GM23338 (cell line): ENCODE results near the gene MIER3. TPM values are rescaled to one million over a fixed set of nuclear protein-coding genes. Genes with fewer than 3 reads are reported as not detected.

Experiments
- ATAC-seq: fragments of 200-7000 bp; cut with Tn5 transposase; 3 replicates; pipeline ENCODE4 v1.9.1; 2020
- DNase-seq: peaks from one replicate; pipeline ENCODE4 v3.0.0-alpha.2; 2015; ENCODE audit warnings: low spot score
- H2AFZ ChIP-seq: fragments of 200-600 bp; sonication (generic); 2 replicates; pipeline ENCODE4 v1.8.0; 2016; ENCODE audit warnings: antibody characterized with exemption, mild to moderate bottlenecking, moderate library complexity
- H3F3A ChIP-seq: fragments of 200-600 bp; sonication (generic); replicated peaks from 2 replicates; pipeline ENCODE4 v1.8.0; 2017; ENCODE audit warnings: antibody characterized with exemption, mixed run types, low read depth
- H3K27ac ChIP-seq: fragments of 200-600 bp; sonication (generic); 2 replicates; pipeline ENCODE4 v1.6.1; 2016; ENCODE audit warnings: low read depth
- H3K27me3 ChIP-seq: fragments of 200-600 bp; sonication (generic); 2 replicates; pipeline ENCODE4 v1.8.0; 2016; ENCODE audit warnings: mild to moderate bottlenecking, mixed run types, moderate library complexity; ENCODE audit not compliant: insufficient read depth
- H3K36me3 ChIP-seq: fragments of 200-600 bp; sonication (generic); 2 replicates; pipeline ENCODE4 v1.8.0; 2016; ENCODE audit warnings: mild to moderate bottlenecking; ENCODE audit not compliant: insufficient read depth
- H3K4me1 ChIP-seq: fragments of 200-600 bp; sonication (generic); 2 replicates; pipeline ENCODE4 v1.8.0; 2016; ENCODE audit warnings: mild to moderate bottlenecking, moderate library complexity; ENCODE audit not compliant: insufficient read depth
- H3K4me2 ChIP-seq: fragments of 200-600 bp; sonication (generic); 2 replicates; pipeline ENCODE4 v1.7.1; 2017; ENCODE audit warnings: mixed run types
- H3K4me3 ChIP-seq: fragments of 200-600 bp; sonication (generic); 2 replicates; pipeline ENCODE4 v1.6.1; 2016; ENCODE audit warnings: mixed run types
- H3K79me2 ChIP-seq: fragments of 200-600 bp; sonication (generic); replicated peaks from 2 replicates; pipeline ENCODE4 v1.8.0; 2017; ENCODE audit warnings: mild to moderate bottlenecking; ENCODE audit not compliant: insufficient read depth
- H3K9me2 ChIP-seq: fragments of 200-600 bp; sonication (generic); 2 replicates; pipeline ENCODE4 v1.8.0; 2017; ENCODE audit not compliant: insufficient read depth
- H4K20me1 ChIP-seq: fragments of 200-600 bp; sonication (generic); replicated peaks from 2 replicates; pipeline ENCODE4 v1.8.0; 2017; ENCODE audit warnings: mild to moderate bottlenecking; ENCODE audit not compliant: insufficient read depth
- H3K27ac Mint-ChIP-seq: 2 replicates; pipeline ENCODE4 v1.8.0; 2020; ENCODE audit warnings: inconsistent platforms, mild to moderate bottlenecking, moderate library complexity, mixed read lengths
- H3K27me3 Mint-ChIP-seq: 3 replicates; pipeline ENCODE4 v1.8.0; 2022; ENCODE audit warnings: low read depth, mild to moderate bottlenecking, moderate library complexity, mixed read lengths, inconsistent platforms; ENCODE audit not compliant: insufficient read depth, poor library complexity
- H3K36me3 Mint-ChIP-seq: 3 replicates; pipeline ENCODE4 v1.8.0; 2021; ENCODE audit warnings: low read depth, mild to moderate bottlenecking, inconsistent platforms, moderate library complexity, mixed read lengths
- H3K4me1 Mint-ChIP-seq: 3 replicates; pipeline ENCODE4 v1.8.0; 2020; ENCODE audit warnings: mild to moderate bottlenecking, inconsistent platforms, mixed read lengths
- H3K4me3 Mint-ChIP-seq: 3 replicates; pipeline ENCODE4 v1.8.0; 2021; ENCODE audit warnings: moderate library complexity, mild to moderate bottlenecking, inconsistent platforms, mixed read lengths
- H3K9me3 Mint-ChIP-seq: 3 replicates; pipeline ENCODE4 v1.8.0; 2020; ENCODE audit warnings: moderate library complexity, mild to moderate bottlenecking, inconsistent platforms, mixed read lengths
- CREB1 ChIP-seq: fragments of 250-450 bp; sonication (Bioruptor Pico); IDR thresholded peaks from 2 replicates; pipeline ENCODE4 v1.5.0; 2020; ENCODE audit warnings: low read depth, mild to moderate bottlenecking, moderate library complexity
- EZH2 ChIP-seq: fragments of 200-600 bp; sonication (generic); IDR thresholded peaks from one replicate; pipeline ENCODE4 v1.8.0; 2017; ENCODE audit warnings: antibody characterized with exemption, mild to moderate bottlenecking, low read depth; ENCODE audit not compliant: unreplicated experiment
- EZH2phosphoT487 ChIP-seq: fragments of 200-600 bp; sonication (generic); IDR thresholded peaks from one replicate; pipeline ENCODE4 v1.8.1; 2018; ENCODE audit warnings: antibody characterized with exemption; ENCODE audit not compliant: unreplicated experiment
- JUNB ChIP-seq: IDR thresholded peaks from one replicate; pipeline ENCODE4 v1.6.1; 2016; ENCODE audit warnings: antibody characterized with exemption; ENCODE audit not compliant: unreplicated experiment
- NANOG ChIP-seq: IDR thresholded peaks from 2 replicates; pipeline ENCODE4 v1.6.1; 2016; ENCODE audit warnings: antibody characterized with exemption, borderline replicate concordance
- POLR2AphosphoS5 ChIP-seq: IDR thresholded peaks from 2 replicates; pipeline ENCODE4 v1.6.1; 2016; ENCODE audit warnings: antibody characterized with exemption, low read depth
- STAT1 ChIP-seq: IDR thresholded peaks from one replicate; pipeline ENCODE4 v1.6.1; 2016; ENCODE audit warnings: antibody characterized with exemption; ENCODE audit not compliant: unreplicated experiment
- ZNF114 ChIP-seq: fragments of 250-450 bp; sonication (Bioruptor Pico); IDR thresholded peaks from 2 replicates; pipeline ENCODE4 v1.5.0; 2020; ENCODE audit warnings: mild to moderate bottlenecking, moderate library complexity
- ZNF331 ChIP-seq: fragments of 250-450 bp; sonication (Bioruptor Pico); IDR thresholded peaks from 2 replicates; pipeline ENCODE4 v1.5.0; 2020; ENCODE audit warnings: low read depth, mild to moderate bottlenecking, moderate library complexity
- polyA plus RNA-seq: library from polyadenylated mRNA; unstranded; fragments of >200 nt; fragmentation: Nextera tagmentation; extraction: Ambion mirVana; gene quantifications from 2 replicates; pipeline ENCODE4 v1.2.1, GENCODE V29; 2016
- total RNA-seq: library from RNA; depleted of rRNA; stranded (reverse); fragments of >200 nt; shearing (Covaris generic); gene quantifications from 2 replicates; pipeline ENCODE4 v1.2.3, GENCODE V29; 2014
- TF ChIP-seq, protein P1 (sequence below), 2 experiments: fragments of 200-600 bp in 1 of 2; sonication (generic) in 1 of 2; conservative IDR thresholded peaks; 2 replicates each; pipeline versions ENCODE4 v1.5.1 to v1.6.1; 2016 to 2017; ENCODE audit warnings: antibody characterized with exemption in 2 of 2, low read depth in 2 of 2, mild to moderate bottlenecking in 2 of 2, moderate library complexity in 1 of 2
- TF ChIP-seq, protein P2 (sequence below): IDR thresholded peaks from one replicate; pipeline ENCODE4 v1.6.1; 2018; ENCODE audit warnings: antibody characterized with exemption; ENCODE audit not compliant: unreplicated experiment
- TF ChIP-seq, protein P3 (sequence below): IDR thresholded peaks from 2 replicates; pipeline ENCODE4 v1.6.1; 2016; ENCODE audit warnings: antibody characterized with exemption

The MIER3 gene
- total and polyA plus RNA-seq, 2 experiments from 2014 or later: 12.0 to 36.3 TPM

DNA sequence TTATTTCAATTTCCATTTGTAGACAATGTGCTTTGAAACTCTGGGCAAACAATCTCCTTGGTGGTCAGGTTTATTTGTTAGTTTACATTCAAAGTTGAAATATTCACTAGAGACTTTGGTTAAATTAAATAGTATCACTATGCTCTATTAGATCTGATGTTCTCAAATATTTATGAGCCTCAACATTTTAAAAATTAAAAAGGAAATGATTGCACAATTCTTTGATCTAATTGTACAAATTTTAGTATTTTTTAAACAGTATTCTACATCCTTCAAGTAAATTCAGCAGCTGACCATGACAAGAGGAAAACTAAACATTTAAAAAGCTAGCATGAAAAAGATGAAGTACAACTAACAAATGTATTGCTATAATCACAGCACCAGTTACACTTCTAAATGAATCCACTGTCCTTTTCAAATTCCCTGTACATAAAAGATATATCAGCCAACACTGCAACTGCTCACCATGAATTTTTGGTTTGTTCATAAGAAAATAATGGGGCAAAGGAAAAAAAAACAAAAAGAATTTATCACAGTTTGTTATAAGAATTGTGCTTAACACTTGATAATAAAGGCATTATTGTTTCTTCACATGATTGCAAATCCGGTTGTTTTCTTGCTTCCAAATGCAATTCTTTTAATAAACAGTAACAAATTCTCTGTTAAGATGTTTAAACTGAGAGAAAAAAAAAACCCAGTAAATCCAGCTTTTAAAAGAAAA is 31.8 kb downstream of the MIER3 start (continued):
- TF ChIP-seq, protein P1, sequence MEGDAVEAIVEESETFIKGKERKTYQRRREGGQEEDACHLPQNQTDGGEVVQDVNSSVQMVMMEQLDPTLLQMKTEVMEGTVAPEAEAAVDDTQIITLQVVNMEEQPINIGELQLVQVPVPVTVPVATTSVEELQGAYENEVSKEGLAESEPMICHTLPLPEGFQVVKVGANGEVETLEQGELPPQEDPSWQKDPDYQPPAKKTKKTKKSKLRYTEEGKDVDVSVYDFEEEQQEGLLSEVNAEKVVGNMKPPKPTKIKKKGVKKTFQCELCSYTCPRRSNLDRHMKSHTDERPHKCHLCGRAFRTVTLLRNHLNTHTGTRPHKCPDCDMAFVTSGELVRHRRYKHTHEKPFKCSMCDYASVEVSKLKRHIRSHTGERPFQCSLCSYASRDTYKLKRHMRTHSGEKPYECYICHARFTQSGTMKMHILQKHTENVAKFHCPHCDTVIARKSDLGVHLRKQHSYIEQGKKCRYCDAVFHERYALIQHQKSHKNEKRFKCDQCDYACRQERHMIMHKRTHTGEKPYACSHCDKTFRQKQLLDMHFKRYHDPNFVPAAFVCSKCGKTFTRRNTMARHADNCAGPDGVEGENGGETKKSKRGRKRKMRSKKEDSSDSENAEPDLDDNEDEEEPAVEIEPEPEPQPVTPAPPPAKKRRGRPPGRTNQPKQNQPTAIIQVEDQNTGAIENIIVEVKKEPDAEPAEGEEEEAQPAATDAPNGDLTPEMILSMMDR (conservative IDR thresholded peaks at IDR 0.05; ENCODE audit: low read depth in 2 of 2): no peak
- no peak for TF ChIP-seq POLR2AphosphoS5
- TF ChIP-seq NANOG: no peak

DNA sequence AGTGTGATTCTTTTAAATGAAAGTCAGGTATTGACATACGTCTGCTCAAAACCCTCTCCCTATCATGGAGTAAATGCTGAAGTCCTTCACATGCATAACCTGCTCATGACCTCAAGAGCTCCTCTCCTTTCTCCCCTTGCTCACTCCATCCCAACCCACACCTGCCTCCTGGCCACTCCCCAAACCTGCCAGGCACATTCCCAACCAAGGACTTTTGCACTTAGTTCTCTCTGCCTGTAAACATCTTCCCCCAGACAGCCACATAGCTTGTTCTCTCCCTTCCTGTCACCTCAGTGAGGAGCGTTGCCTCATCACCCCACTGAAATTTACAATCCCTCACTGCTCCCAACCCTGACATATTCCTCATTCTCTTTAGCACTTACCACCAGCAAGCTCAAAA is 33.9 kb downstream of the MIER3 start:
- H3K79me2 ChIP-seq: no peaks in the 10 kb centered on the region
- Mint-ChIP-seq H3K27ac (no peak overlapping the region; the same call in 1 of the 2 replicates), H3K9me3 (peaks cover 6% of the 10 kb centered on the region; the same call in 2 of the 3 replicates), H3K4me3 (no peak overlapping the region), H3K27me3 (no peaks in the 10 kb centered on the region), H3K4me1 (peaks cover 10% of the 10 kb centered on the region), H3K36me3 (peaks cover 31% of the 10 kb centered on the region)
- TF ChIP-seq, protein P2, sequence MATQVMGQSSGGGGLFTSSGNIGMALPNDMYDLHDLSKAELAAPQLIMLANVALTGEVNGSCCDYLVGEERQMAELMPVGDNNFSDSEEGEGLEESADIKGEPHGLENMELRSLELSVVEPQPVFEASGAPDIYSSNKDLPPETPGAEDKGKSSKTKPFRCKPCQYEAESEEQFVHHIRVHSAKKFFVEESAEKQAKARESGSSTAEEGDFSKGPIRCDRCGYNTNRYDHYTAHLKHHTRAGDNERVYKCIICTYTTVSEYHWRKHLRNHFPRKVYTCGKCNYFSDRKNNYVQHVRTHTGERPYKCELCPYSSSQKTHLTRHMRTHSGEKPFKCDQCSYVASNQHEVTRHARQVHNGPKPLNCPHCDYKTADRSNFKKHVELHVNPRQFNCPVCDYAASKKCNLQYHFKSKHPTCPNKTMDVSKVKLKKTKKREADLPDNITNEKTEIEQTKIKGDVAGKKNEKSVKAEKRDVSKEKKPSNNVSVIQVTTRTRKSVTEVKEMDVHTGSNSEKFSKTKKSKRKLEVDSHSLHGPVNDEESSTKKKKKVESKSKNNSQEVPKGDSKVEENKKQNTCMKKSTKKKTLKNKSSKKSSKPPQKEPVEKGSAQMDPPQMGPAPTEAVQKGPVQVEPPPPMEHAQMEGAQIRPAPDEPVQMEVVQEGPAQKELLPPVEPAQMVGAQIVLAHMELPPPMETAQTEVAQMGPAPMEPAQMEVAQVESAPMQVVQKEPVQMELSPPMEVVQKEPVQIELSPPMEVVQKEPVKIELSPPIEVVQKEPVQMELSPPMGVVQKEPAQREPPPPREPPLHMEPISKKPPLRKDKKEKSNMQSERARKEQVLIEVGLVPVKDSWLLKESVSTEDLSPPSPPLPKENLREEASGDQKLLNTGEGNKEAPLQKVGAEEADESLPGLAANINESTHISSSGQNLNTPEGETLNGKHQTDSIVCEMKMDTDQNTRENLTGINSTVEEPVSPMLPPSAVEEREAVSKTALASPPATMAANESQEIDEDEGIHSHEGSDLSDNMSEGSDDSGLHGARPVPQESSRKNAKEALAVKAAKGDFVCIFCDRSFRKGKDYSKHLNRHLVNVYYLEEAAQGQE: no peak
- no peak for TF ChIP-seq STAT1
- no peak for TF ChIP-seq JUNB
- no peak for TF ChIP-seq ZNF331
- TF ChIP-seq POLR2AphosphoS5: no peak
- no peak for TF ChIP-seq CREB1
- TF ChIP-seq ZNF114: no peak
- TF ChIP-seq EZH2: no peak
- no peak for TF ChIP-seq EZH2phosphoT487
- no peak for TF ChIP-seq NANOG
- TF ChIP-seq, protein P3, sequence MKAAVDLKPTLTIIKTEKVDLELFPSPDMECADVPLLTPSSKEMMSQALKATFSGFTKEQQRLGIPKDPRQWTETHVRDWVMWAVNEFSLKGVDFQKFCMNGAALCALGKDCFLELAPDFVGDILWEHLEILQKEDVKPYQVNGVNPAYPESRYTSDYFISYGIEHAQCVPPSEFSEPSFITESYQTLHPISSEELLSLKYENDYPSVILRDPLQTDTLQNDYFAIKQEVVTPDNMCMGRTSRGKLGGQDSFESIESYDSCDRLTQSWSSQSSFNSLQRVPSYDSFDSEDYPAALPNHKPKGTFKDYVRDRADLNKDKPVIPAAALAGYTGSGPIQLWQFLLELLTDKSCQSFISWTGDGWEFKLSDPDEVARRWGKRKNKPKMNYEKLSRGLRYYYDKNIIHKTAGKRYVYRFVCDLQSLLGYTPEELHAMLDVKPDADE: no peak
- DNase-seq: peak; percentile 41
- no peaks in the 10 kb centered on the region for H3K27me3 ChIP-seq
- no peak overlapping the region for H2AFZ ChIP-seq
- no peaks in the 10 kb centered on the region for H4K20me1 ChIP-seq
- peaks cover 13% of the 10 kb centered on the region for H3K36me3 ChIP-seq
- H3F3A ChIP-seq: no peaks in the 10 kb centered on the region
- no peaks in the 10 kb centered on the region for H3K4me1 ChIP-seq
- H3K9me2 ChIP-seq: no peaks in the 10 kb centered on the region
- H3K4me3 ChIP-seq: no peak overlapping the region
- peak; percentile 85 for ATAC-seq
- no peak overlapping the region for H3K4me2 ChIP-seq
- 0 out of 2 replicates have a peak overlapping the region, but pooled peaks have one; percentile 21 for H3K27ac ChIP-seq
